ENCODE results near the gene PNMA5. TPM values are rescaled to one million over a fixed set of nuclear protein-coding genes. Genes with fewer than 3 reads are reported as not detected.

PNMA5 gene
- polyA plus RNA-seq, 3 donors: 0.06 to 2.1 TPM; not detected in 1

- no peaks in the 10 kb centered on the region for H3K4me1 ChIP-seq (ENCODE audit: control insufficient read depth in 1 of 2, insufficient read depth in 2 of 2, low read length in 2 of 2)
- Mint-ChIP-seq H3K27ac (no peak overlapping the region), H3K4me1 (no peaks in the 10 kb centered on the region), H3K9me3 (peaks cover 0 to 2% (median 0%) of the 10 kb centered on the region in 7 donors), H3K27me3 (ENCODE audit: low read depth in 3 of 3) (peaks cover 0 to 17% (median 0%) of the 10 kb centered on the region in 3 donors), H3K36me3 (peaks cover 27 to 32% of the 10 kb centered on the region in 2 donors), H3K4me3 (no peak overlapping the region)
- no peak overlapping the region for H3K27ac ChIP-seq (ENCODE audit: low read depth in 1 of 2, low read length in 2 of 2)
- intact Hi-C loops (cut with micrococcal nuclease): loop anchor here (10.0 kb wide), 3 partner anchors 84 to 844 kb away; partner anchors contain the start of genes HAUS7 (in 1 of the 2), IDH3G (in 1 of the 2) and SSR4 (in 1 of the 2)
- no peaks in the 10 kb centered on the region for H4K20me1 ChIP-seq (ENCODE audit: insufficient read depth, low read length)
- H3K27me3 ChIP-seq (ENCODE audit: control insufficient read depth in 2 of 2, insufficient read depth in 2 of 2, low read length in 2 of 2): peaks cover 0 to 6% of the 10 kb centered on the region in 2 donors
- TF ChIP-seq CTCF (IDR thresholded peaks at IDR 0.05): no peak
- no peak overlapping the region for H3K4me2 ChIP-seq (replicated peaks; ENCODE audit: extremely low read depth, low read length, poor library complexity, severe bottlenecking)
- no CpG with 5 or more reads among the region's 6 CpGs for WGBS (ENCODE audit: insufficient coverage)
- H3K9me3 ChIP-seq (replicated peaks in 1 of 2; ENCODE audit: control insufficient read depth in 1 of 2, insufficient read depth in 1 of 2, low read length in 2 of 2): no peaks in the 10 kb centered on the region
- H2AFZ ChIP-seq (ENCODE audit: insufficient read depth, low read depth, low read length, poor library complexity, severe bottlenecking): no peak overlapping the region
- no peak overlapping the region for H3K9ac ChIP-seq (ENCODE audit: insufficient read depth, low read length, poor library complexity, severe bottlenecking)
- no peak overlapping the region for H3K4me3 ChIP-seq (replicated peaks in 1 of 3; ENCODE audit: low read depth in 2 of 3, low read length in 3 of 3)
- H3K79me2 ChIP-seq (ENCODE audit: insufficient read depth, low read length): no peaks in the 10 kb centered on the region
- peaks cover 30 to 58% of the 10 kb centered on the region in 2 donors for H3K36me3 ChIP-seq (replicated peaks in 1 of 2; ENCODE audit: control insufficient read depth in 1 of 2, insufficient read depth in 2 of 2, low read length in 2 of 2)
- no peak for DNase-seq
These were observed 43.1 kb downstream of the PNMA5 start for GRCh38 chrX:152950786-152951185.

- H3K27ac ChIP-seq (ENCODE audit: low read depth in 1 of 2, low read length in 2 of 2): no peak overlapping the region
- no peaks in the 10 kb centered on the region for H3K4me1 ChIP-seq (ENCODE audit: control insufficient read depth in 1 of 2, insufficient read depth in 2 of 2, low read length in 2 of 2)
- H3K79me2 ChIP-seq (ENCODE audit: insufficient read depth, low read length): no peaks in the 10 kb centered on the region
- 100% methylated on average over 2 of the region's 4 CpGs for WGBS (ENCODE audit: insufficient coverage)
- peaks cover 0 to 14% (median 0%) of the 10 kb centered on the region in 3 donors for H3K27me3 Mint-ChIP-seq (ENCODE audit: low read depth in 3 of 3)
- TF ChIP-seq CTCF (IDR thresholded peaks at IDR 0.05): no peak
- H3K27me3 ChIP-seq (ENCODE audit: control insufficient read depth in 2 of 2, insufficient read depth in 2 of 2, low read length in 2 of 2): peaks cover 0 to 6% of the 10 kb centered on the region in 2 donors
- H3K4me1 Mint-ChIP-seq: no peaks in the 10 kb centered on the region
- H3K4me2 ChIP-seq (replicated peaks; ENCODE audit: extremely low read depth, low read length, poor library complexity, severe bottlenecking): no peak overlapping the region
- H2AFZ ChIP-seq (ENCODE audit: insufficient read depth, low read depth, low read length, poor library complexity, severe bottlenecking): no peak overlapping the region
- H3K9ac ChIP-seq (ENCODE audit: insufficient read depth, low read length, poor library complexity, severe bottlenecking): no peak overlapping the region
- peaks cover 0 to 3% (median 0%) of the 10 kb centered on the region in 7 donors for H3K9me3 Mint-ChIP-seq
- H3K4me3 ChIP-seq (replicated peaks in 1 of 3; ENCODE audit: low read depth in 2 of 3, low read length in 3 of 3): no peak overlapping the region
- H3K9me3 ChIP-seq (replicated peaks in 1 of 2; ENCODE audit: control insufficient read depth in 1 of 2, insufficient read depth in 1 of 2, low read length in 2 of 2): no peaks in the 10 kb centered on the region
- no peak for DNase-seq
- intact Hi-C loops (cut with micrococcal nuclease): loop anchor here in 1 of 2 donors (10.0 kb wide), 1 partner anchor 716 kb away; no protein-coding TSS in a partner anchor
- no peak overlapping the region for H3K27ac Mint-ChIP-seq
- peaks cover 36 to 60% of the 10 kb centered on the region in 2 donors for H3K36me3 ChIP-seq (replicated peaks in 1 of 2; ENCODE audit: control insufficient read depth in 1 of 2, insufficient read depth in 2 of 2, low read length in 2 of 2)
- no peak overlapping the region for H3K4me3 Mint-ChIP-seq
- H3K36me3 Mint-ChIP-seq: peaks cover 33 to 34% of the 10 kb centered on the region in 2 donors
- H4K20me1 ChIP-seq (ENCODE audit: insufficient read depth, low read length): no peaks in the 10 kb centered on the region
These were observed 44.8 kb downstream of the PNMA5 start for GRCh38 chrX:152949114-152949513.

All from CD14-positive monocyte (primary cell).